Measurements from ENCODE around the gene SPATA33.

DNA sequence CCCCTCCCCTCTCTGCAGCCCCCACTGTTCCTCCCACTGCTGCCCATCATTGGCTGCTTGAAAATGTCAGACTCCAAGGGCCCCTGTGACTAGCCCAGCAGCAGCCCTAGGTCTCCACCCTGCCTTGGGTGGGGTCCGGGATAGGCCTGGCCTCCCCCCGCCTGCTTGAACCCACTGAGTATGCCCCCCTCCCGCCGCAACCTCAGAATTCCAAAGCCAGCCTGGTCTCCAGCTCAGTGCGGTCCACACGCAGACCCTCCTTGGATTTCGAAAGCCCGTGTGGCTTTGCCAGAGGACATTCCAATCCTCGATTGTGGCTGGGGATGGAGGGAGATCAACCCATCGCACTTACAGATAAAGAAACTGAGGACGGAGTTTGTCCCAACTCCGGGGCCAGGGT, 37.8 kb upstream of the SPATA33 start:
- TF ChIP-seq, protein P1, sequence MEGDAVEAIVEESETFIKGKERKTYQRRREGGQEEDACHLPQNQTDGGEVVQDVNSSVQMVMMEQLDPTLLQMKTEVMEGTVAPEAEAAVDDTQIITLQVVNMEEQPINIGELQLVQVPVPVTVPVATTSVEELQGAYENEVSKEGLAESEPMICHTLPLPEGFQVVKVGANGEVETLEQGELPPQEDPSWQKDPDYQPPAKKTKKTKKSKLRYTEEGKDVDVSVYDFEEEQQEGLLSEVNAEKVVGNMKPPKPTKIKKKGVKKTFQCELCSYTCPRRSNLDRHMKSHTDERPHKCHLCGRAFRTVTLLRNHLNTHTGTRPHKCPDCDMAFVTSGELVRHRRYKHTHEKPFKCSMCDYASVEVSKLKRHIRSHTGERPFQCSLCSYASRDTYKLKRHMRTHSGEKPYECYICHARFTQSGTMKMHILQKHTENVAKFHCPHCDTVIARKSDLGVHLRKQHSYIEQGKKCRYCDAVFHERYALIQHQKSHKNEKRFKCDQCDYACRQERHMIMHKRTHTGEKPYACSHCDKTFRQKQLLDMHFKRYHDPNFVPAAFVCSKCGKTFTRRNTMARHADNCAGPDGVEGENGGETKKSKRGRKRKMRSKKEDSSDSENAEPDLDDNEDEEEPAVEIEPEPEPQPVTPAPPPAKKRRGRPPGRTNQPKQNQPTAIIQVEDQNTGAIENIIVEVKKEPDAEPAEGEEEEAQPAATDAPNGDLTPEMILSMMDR (IDR thresholded peaks at IDR 0.05), result no peak
- no peak for TF ChIP-seq ZFX (IDR thresholded peaks at IDR 0.05; ENCODE audit: borderline replicate concordance)

Measured in 22Rv1 (cell line).